Prostate gland (tissue), 2 donors: ENCODE results near the gene NUAK2. TPM values are rescaled to one million over a fixed set of nuclear protein-coding genes. Genes with fewer than 3 reads are reported as not detected.

Experiments
- DNase-seq: peaks from one replicate; pipeline ENCODE4 v3.0.0-alpha.2; 2019; ENCODE audit warnings: low spot score
- H3K27ac ChIP-seq, 2 donors: fragments of 200-600 bp; sonication (generic); 2 replicates each; pipeline ENCODE4 v1.5.1; 2017 to 2019
- H3K27me3 ChIP-seq: fragments of 200-600 bp; sonication (generic); replicated peaks from 2 replicates; pipeline ENCODE4 v1.5.1; 2019; ENCODE audit not compliant: insufficient read depth
- H3K36me3 ChIP-seq, 2 donors: fragments of 200-600 bp; sonication (generic); 1 replicate in 1 of 2; 2 replicates in 1 of 2; pipeline versions ENCODE4 v1.5.1 to v1.8.1; 2017 to 2019
- H3K4me1 ChIP-seq: fragments of 200-600 bp; sonication (generic); replicated peaks from 2 replicates; pipeline ENCODE4 v1.5.1; 2019
- H3K4me3 ChIP-seq, 2 donors: fragments of 200-600 bp; sonication (generic); 2 replicates each; pipeline ENCODE4 v1.5.1; 2017 to 2019
- H3K9me3 ChIP-seq: fragments of 200-600 bp; sonication (generic); 2 replicates; pipeline ENCODE4 v1.5.1; 2017
- CTCF ChIP-seq, 4 experiments: fragments of 200-600 bp in 2 of 4; fragments of 450-650 bp in 2 of 4; sonication (generic) in 2 of 4; IDR thresholded peaks; 1 replicate in 3 of 4; 2 replicates in 1 of 4; pipeline ENCODE4 v1.5.1; 2016 to 2019; ENCODE audit warnings: antibody characterized with exemption in 4 of 4, mild to moderate bottlenecking in 2 of 4, moderate library complexity in 2 of 4
- POLR2A ChIP-seq: fragments of 450-650 bp; IDR thresholded peaks from one replicate; pipeline ENCODE4 v1.6.1; 2016; ENCODE audit warnings: antibody characterized with exemption, mild to moderate bottlenecking
- POLR2AphosphoS5 ChIP-seq: sonication (generic); formaldehyde crosslinking; IDR thresholded peaks from one replicate; pipeline ENCODE4 v1.6.1; 2017; ENCODE audit warnings: antibody characterized with exemption
- WGBS: methylation state at CpG from one replicate; pipeline ENCODE4 v1.1.5; 2018; 5-methylcytosine and 5-hydroxymethylcytosine counted together
- intact Hi-C: fragments of 100-400 bp; cut with DNase I; formaldehyde crosslinking; loops from one replicate; pipeline ENCODE4 v1.14.2; 2022
- total RNA-seq, 2 donors: library from RNA; depleted of rRNA; stranded (reverse); fragments of >200 nt; gene quantifications; one replicate each; pipeline ENCODE4 v1.1.0, GENCODE V29; 2016

Gene NUAK2
- total RNA-seq, 2 donors from 2014 or later = 3.7 to 20.0 TPM

GRCh38 chr1:205348554-205349487 is 27.3 kb upstream of the NUAK2 start:
- WGBS = 84% methylated on average over 4 of the region's 5 CpGs
- no peaks in the 10 kb centered on the region for H3K9me3 ChIP-seq
- intact Hi-C loops = no loop called here
- H3K4me1 ChIP-seq = peaks cover 9% of the 10 kb centered on the region
- TF ChIP-seq POLR2A = no peak
- no peak for TF ChIP-seq POLR2AphosphoS5
- TF ChIP-seq CTCF (IDR thresholded peaks at IDR 0.05) = no peak
- H3K4me3 ChIP-seq = no peak overlapping the region
- no peak for DNase-seq
- H3K36me3 ChIP-seq = no peaks in the 10 kb centered on the region
- H3K27ac ChIP-seq = no peak overlapping the region
- H3K27me3 ChIP-seq = no peaks in the 10 kb centered on the region

GRCh38 chr1:205346956-205347574 is 25.5 kb upstream of the NUAK2 start:
- no peaks in the 10 kb centered on the region for H3K36me3 ChIP-seq
- H3K27ac ChIP-seq = no peak overlapping the region
- intact Hi-C loops = no loop called here
- H3K4me1 ChIP-seq = peaks cover 12% of the 10 kb centered on the region
- WGBS = 91% methylated on average over 10 of the region's 10 CpGs
- H3K9me3 ChIP-seq = no peaks in the 10 kb centered on the region
- peaks cover 6% of the 10 kb centered on the region for H3K27me3 ChIP-seq
- no peak overlapping the region for H3K4me3 ChIP-seq
- TF ChIP-seq POLR2A (no peak), CTCF (IDR thresholded peaks at IDR 0.05) (no peak), POLR2AphosphoS5 (no peak)
- no peak for DNase-seq

- Histone ChIP-seq H3K27ac (no peak overlapping the region), H3K36me3 (no peaks in the 10 kb centered on the region), H3K27me3 (peaks cover 6% of the 10 kb centered on the region), H3K4me3 (no peak overlapping the region), H3K4me1 (peaks cover 12% of the 10 kb centered on the region), H3K9me3 (no peaks in the 10 kb centered on the region)
- intact Hi-C loops = no loop called here
- DNase-seq = no peak
- WGBS = 88% methylated on average over 11 of the region's 11 CpGs
- TF ChIP-seq POLR2AphosphoS5 (no peak), POLR2A (no peak), CTCF (IDR thresholded peaks at IDR 0.05) (no peak)
Observed at GRCh38 chr1:205345761-205346160, 24.2 kb upstream of the NUAK2 start.

- H3K27me3 ChIP-seq = peaks cover 6% of the 10 kb centered on the region
- 15% methylated on average over 34 of the region's 59 CpGs for WGBS
- no peak overlapping the region for H3K27ac ChIP-seq
- DNase-seq = no peak
- peaks cover 12% of the 10 kb centered on the region for H3K4me1 ChIP-seq
- intact Hi-C loops = no loop called here
- no peaks in the 10 kb centered on the region for H3K9me3 ChIP-seq
- peak overlapping the region in 1 of 2 donors; percentile 16 for H3K4me3 ChIP-seq
- TF ChIP-seq POLR2AphosphoS5 (no peak), CTCF (IDR thresholded peaks at IDR 0.05) (no peak), POLR2A (no peak)
- H3K36me3 ChIP-seq = no peaks in the 10 kb centered on the region
Observed at GRCh38 chr1:205344066-205344928, 22.8 kb upstream of the NUAK2 start.
